NB4 (cell line): ENCODE measurements around the gene BAMBI.

Experiments used
- CTCF ChIP-seq: IDR thresholded peaks from one replicate; pipeline ENCODE4 v1.5.1; 2012; ENCODE audit warnings: low read depth, low read length
- POLR2A ChIP-seq: IDR thresholded peaks from 2 replicates; pipeline ENCODE4 v1.6.1; 2011; ENCODE audit warnings: mild to moderate bottlenecking; ENCODE audit not compliant: insufficient read length; ENCODE audit errors: extremely low read depth

GRCh38 chr10:28681291-28681763 is 4.0 kb downstream of the BAMBI start:
- TF ChIP-seq CTCF (no peak), POLR2A (no peak)
